Glutamatergic neuron (in vitro differentiated cells): ENCODE measurements around the gene F5. TPM values are rescaled to one million over a fixed set of nuclear protein-coding genes. Genes with fewer than 3 reads are reported as not detected.

Experiments used
- DNase-seq: peaks from one replicate; pipeline ENCODE4 v3.0.0; 2022
- H3K27ac Mint-ChIP-seq: one replicate; pipeline ENCODE4 v1.8.0; 2020; ENCODE audit warnings: mild to moderate bottlenecking, mixed read lengths, inconsistent platforms; ENCODE audit not compliant: unreplicated experiment
- H3K27me3 Mint-ChIP-seq: one replicate; pipeline ENCODE4 v1.8.0; 2020; ENCODE audit warnings: mild to moderate bottlenecking, moderate library complexity, mixed read lengths, inconsistent platforms; ENCODE audit not compliant: unreplicated experiment
- H3K36me3 Mint-ChIP-seq: one replicate; pipeline ENCODE4 v1.8.0; 2020; ENCODE audit warnings: mild to moderate bottlenecking, mixed read lengths, inconsistent platforms; ENCODE audit not compliant: unreplicated experiment
- H3K4me1 Mint-ChIP-seq: one replicate; pipeline ENCODE4 v1.8.0; 2020; ENCODE audit warnings: mild to moderate bottlenecking, low read depth, mixed read lengths, inconsistent platforms; ENCODE audit not compliant: unreplicated experiment
- H3K4me3 Mint-ChIP-seq: one replicate; pipeline ENCODE4 v1.8.0; 2020; ENCODE audit warnings: mild to moderate bottlenecking, mixed read lengths, inconsistent platforms; ENCODE audit not compliant: unreplicated experiment
- H3K9me3 Mint-ChIP-seq: one replicate; pipeline ENCODE4 v1.8.0; 2020; ENCODE audit warnings: mild to moderate bottlenecking, moderate library complexity, mixed read lengths, inconsistent platforms; ENCODE audit not compliant: unreplicated experiment
- long read RNA-seq: library from polyadenylated mRNA; unstranded; transcript quantifications from one replicate; pipeline ENCODE4 v2.0.0, GENCODE V29; 2020; ENCODE audit not compliant: unreplicated experiment
- total RNA-seq: library from RNA; stranded (reverse); fragmentation: NEBNext Ultra II Directional; extraction: Animal tissue kit (Norgen Biotek cat#: 25700); gene quantifications from one replicate; pipeline ENCODE4 v1.2.1, GENCODE V29; 2021; ENCODE audit not compliant: unreplicated experiment
- TF ChIP-seq, protein P1 (sequence below): fragments of 200-600 bp; sonication (generic); IDR thresholded peaks from one replicate; pipeline ENCODE4 v1.5.0; 2021; ENCODE audit not compliant: partially characterized antibody, unreplicated experiment

Gene F5
- not detected for total RNA-seq
- long read RNA-seq: 0 reads

DNA sequence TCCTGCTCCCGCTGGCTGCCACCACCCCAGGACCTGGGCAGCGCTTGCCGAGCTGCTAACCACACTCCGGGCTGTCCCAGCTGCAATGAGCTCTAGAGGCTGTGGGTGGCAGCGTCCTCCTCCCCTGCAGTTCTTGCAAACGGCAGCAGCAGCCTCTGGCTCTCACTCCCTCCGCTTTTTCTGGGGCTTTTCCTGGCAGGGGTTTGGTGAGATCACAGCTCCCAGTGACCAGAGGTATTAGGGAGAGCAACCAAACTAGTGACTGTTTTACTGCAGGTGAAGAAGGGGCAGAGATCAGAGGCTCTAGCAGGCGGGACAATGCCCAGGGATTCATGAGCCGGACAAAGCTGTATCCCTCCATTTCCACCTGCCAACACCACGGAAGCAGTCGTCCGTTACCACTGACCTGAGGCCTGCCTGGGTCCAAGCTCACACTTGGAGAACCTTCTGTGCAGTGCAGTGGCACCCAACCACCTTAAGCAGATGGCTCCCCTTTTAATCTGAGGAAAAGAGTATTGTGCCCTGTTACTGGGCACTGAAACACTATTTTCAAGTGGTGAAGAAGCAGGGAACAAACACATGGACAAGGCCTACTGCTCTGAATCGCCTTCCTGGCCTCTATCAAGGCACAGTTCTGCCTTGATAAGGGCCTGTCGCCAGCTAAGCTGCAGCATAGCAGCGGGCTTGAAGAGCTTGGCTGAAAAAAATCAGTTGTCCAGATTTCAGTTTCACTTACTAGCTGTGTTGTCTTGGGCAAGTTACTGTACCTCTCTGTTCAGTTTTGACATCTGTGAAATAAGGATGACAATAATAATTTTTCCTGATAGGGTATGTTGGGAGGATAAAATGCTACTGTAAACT, at the start of gene F5:
TSS of gene F5 (minus strand) at position 87 of the 861 bp plus-strand sequence. CDS start 95 bp downstream, outside the sequence.
- Mint-ChIP-seq H3K27me3 (no peaks in the 10 kb centered on the region), H3K36me3 (no peaks in the 10 kb centered on the region), H3K4me1 (no peaks in the 10 kb centered on the region), H3K9me3 (no peaks in the 10 kb centered on the region), H3K27ac (no peak within 1 kb of the TSS), H3K4me3 (no peak within 1 kb of the TSS)
- TF ChIP-seq, protein P1, sequence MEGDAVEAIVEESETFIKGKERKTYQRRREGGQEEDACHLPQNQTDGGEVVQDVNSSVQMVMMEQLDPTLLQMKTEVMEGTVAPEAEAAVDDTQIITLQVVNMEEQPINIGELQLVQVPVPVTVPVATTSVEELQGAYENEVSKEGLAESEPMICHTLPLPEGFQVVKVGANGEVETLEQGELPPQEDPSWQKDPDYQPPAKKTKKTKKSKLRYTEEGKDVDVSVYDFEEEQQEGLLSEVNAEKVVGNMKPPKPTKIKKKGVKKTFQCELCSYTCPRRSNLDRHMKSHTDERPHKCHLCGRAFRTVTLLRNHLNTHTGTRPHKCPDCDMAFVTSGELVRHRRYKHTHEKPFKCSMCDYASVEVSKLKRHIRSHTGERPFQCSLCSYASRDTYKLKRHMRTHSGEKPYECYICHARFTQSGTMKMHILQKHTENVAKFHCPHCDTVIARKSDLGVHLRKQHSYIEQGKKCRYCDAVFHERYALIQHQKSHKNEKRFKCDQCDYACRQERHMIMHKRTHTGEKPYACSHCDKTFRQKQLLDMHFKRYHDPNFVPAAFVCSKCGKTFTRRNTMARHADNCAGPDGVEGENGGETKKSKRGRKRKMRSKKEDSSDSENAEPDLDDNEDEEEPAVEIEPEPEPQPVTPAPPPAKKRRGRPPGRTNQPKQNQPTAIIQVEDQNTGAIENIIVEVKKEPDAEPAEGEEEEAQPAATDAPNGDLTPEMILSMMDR: no peak
- peak; percentile 78 for DNase-seq

GRCh38 chr1:169634877-169635276, 48.6 kb upstream of the F5 start:
- no peak overlapping the region for H3K27ac Mint-ChIP-seq
- DNase-seq: no peak
- no peaks in the 10 kb centered on the region for H3K27me3 Mint-ChIP-seq
- no peak overlapping the region for H3K4me3 Mint-ChIP-seq
- peaks cover 5% of the 10 kb centered on the region for H3K36me3 Mint-ChIP-seq
- no peaks in the 10 kb centered on the region for H3K4me1 Mint-ChIP-seq
- TF ChIP-seq, protein P1: no peak
- peaks cover 3% of the 10 kb centered on the region for H3K9me3 Mint-ChIP-seq

- no peak overlapping the region for H3K4me3 Mint-ChIP-seq
- TF ChIP-seq, protein P1: no peak
- H3K27ac Mint-ChIP-seq: no peak overlapping the region
- no peak for DNase-seq
- H3K27me3 Mint-ChIP-seq: no peaks in the 10 kb centered on the region
- H3K36me3 Mint-ChIP-seq: peaks cover 5% of the 10 kb centered on the region
- peaks cover 3% of the 10 kb centered on the region for H3K9me3 Mint-ChIP-seq
- H3K4me1 Mint-ChIP-seq: no peaks in the 10 kb centered on the region
These were observed 47.9 kb upstream of the F5 start for GRCh38 chr1:169634145-169634544.

GRCh38 chr1:169631249-169631648, 45.0 kb upstream of the F5 start:
- DNase-seq: no peak
- H3K4me3 Mint-ChIP-seq: no peak overlapping the region

DNA sequence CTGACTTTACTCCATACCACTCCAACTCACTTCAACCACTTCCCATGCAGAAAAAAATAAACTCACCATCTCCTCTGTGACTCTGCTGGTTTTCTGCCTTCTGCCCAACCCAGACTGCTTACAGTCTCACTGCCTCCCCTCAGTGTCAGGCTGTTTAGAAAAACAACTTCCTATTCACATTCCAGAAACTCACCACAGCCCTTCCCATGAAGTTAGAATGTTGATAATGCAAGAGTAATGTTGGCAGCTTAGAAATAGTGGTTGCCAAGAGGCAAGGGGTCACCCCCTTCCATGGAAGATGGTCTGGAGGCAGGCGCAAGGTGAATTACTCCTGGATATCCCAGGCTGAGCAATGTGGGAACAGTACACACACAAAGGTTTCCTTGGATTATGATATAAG, 43.7 kb upstream of the F5 start, which contains the start of gene SELP:
TSS of gene SELP (minus strand) at position 119 of the 400 bp plus-strand sequence. CDS start at position 69, 50 bp downstream.
- TF ChIP-seq, protein P1: no peak
- Mint-ChIP-seq H3K36me3 (peaks cover 5% of the 10 kb centered on the region), H3K27ac (no peak within 1 kb of the TSS), H3K9me3 (peaks cover 3% of the 10 kb centered on the region), H3K4me3 (no peak within 1 kb of the TSS), H3K4me1 (no peaks in the 10 kb centered on the region), H3K27me3 (peaks cover 2% of the 10 kb centered on the region)
- DNase-seq: no peak

More at GRCh38 chr1:169631249-169631648, 45.0 kb upstream of the F5 start:
- Mint-ChIP-seq H3K27ac (no peak overlapping the region), H3K9me3 (peaks cover 3% of the 10 kb centered on the region), H3K27me3 (peaks cover 2% of the 10 kb centered on the region), H3K36me3 (peaks cover 5% of the 10 kb centered on the region), H3K4me1 (no peaks in the 10 kb centered on the region)
- TF ChIP-seq, protein P1: no peak
